CD4-positive, alpha-beta T cell treated with Interleukin-2 at 100 ng/mL for 4 hours (primary cell): ENCODE data around the gene ZFYVE28.

Experiments
- DNase-seq: peaks from one replicate; pipeline ENCODE4 v3.0.0-alpha.2; 2020; ENCODE audit warnings: low spot score

Gene ZFYVE28

GRCh38 chr4:2352171-2352570 is 66.3 kb downstream of the ZFYVE28 start:
- no peak for DNase-seq

DNA sequence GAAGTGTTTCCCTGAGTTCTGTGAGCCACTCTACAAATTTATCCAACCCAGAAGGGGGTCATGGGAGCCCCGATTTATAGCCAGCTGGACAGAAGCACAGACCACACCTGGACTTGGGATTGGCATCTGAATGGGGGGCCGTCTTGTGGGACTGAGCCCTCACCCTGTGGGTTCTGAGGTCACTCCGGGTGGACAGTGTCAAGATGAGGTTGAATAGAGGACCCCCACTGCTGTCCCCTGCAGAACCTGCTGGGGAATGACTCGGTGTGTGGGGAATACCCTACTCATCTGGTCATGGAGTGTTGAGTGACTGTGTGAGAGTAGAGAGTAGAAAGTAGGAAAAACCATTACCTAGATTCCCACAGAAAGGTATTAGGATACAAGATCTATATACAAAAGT is 67.5 kb downstream of the ZFYVE28 start:
- no peak for DNase-seq

- no peak for DNase-seq
These were observed 69.7 kb downstream of the ZFYVE28 start for GRCh38 chr4:2348786-2349185.

DNA sequence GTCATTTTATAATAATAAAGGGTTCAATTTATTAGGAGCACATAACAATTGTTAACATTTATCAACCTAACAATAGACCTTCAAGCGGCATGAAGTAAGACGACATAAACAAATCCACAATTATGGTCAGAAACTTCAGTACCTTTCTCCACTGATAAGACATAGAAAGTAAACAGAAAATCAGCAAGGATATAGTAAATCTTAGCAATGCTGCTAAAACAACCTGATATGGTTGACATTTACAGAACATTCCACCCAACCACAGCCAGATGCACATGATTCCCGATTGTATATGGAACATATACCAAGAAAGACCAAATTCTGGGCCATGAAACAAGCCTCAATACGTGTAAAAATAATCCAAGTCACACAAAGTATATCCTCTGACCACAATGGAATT is 71.3 kb downstream of the ZFYVE28 start:
- DNase-seq, result no peak

- no peak for DNase-seq
These were observed 75.0 kb downstream of the ZFYVE28 start for GRCh38 chr4:2343476-2343875.

DNA sequence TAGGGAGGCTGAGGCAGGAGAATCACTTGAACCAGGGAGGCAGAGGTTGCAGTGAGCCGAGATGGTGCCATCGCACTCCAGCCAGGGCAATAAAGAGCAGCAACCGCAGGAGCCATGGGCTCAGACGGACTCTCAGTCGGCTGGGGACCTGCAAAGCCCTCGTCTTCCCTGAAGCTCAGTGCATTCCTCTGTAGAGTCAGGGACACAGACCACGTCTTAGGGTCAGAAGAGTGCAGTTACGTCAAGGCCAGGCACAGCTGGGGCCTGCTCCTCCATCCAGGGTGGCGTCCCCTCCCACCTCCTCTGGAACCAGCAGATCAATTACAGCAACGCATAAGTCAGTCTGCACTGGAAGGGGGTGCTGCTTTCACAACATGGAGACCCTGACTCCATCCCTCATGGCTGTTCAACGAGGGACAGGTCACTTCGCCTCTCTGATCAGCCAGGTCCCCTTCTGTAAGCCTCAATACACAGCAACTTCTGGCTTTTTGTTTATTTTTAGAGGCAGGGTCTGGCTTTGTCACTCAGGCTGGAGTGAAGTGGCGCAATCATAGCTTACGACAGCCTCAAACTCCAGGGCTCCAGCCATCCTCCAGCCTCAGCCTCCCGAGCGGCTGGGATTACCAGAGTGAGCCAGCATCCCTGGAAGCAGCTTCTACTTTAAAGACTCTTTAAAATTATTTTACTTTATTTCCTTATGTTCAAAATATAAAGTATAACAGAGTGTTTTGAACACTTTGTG is 76.4 kb downstream of the ZFYVE28 start:
- no peak for DNase-seq

- DNase-seq, result no peak
These were observed 77.1 kb downstream of the ZFYVE28 start for GRCh38 chr4:2341261-2341841.

- DNase-seq, result no peak
These were observed 78.0 kb downstream of the ZFYVE28 start for GRCh38 chr4:2340272-2341061.

DNA sequence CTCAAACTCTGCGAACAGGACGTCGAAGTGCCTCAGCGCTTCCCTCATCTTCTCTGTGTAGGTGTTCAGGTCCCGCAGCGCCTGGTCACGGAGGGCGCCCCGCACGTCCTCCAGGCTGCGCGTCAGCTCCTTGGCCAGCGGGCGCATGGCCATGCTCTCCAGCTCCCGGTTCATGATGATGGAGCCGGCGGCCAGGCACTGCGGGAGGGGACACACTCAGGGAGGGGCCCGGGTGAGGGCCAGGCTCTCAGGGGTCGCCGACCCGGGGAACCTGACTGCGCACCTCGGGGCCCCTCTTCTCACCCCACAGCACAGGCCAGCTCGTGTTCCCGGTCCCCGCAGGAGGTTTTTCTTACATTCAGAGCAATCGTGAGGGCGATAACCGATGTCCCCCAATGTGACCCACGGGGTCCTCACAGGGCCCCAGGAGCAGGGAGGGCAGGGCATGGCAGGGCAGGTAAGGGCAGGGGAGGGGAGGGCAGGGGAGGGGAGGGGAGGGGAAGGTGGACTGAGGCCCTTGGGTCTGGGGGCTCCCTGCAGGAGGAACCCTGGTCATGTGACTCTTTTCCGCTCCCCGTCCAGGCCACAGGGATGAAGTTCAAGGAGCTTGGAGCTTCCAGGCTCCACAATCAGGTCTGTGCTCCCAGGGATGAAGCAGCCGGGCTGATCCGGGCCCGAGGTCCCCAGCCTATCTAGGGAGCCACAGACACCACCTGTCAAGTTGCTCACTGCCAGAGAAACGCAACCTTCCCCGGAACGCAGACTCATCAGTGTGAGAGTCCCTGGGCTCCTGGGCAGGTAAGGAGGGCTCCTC is 78.8 kb downstream of the ZFYVE28 start:
- DNase-seq, result no peak

DNA sequence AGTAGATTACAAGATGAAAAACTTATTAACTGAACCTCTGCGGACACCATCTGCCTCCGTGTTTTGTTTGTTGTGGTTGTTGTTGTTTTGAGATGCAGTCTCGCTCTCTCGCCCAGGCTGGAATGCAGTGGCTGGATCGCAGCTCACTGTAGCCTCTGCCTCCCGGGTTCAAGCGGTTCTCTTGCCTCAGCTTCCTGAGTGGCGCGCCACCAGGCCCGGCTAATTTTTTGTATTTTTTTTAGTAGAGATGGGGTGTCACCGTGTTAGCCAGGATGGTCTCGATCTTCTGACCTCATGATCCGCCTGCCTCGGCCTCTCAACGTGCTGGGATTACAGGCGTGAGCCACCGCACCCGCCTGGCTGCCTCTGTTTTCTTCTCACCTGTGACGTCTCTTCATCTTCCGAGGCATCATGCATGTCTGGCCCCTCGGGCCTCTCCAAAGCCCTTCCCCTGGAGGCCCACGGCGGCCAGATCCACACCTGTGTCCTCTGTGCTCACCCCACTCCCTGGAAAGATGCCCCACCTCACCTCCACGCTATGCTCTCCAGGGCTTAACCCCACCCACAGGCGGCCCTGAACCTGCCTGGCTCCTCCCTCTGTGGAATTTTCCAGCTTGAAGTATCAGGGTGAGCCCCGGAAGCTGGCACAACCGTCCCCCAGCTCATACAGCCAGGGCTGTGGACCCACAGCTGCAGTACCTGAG is 79.5 kb downstream of the ZFYVE28 start:
- no peak for DNase-seq

DNA sequence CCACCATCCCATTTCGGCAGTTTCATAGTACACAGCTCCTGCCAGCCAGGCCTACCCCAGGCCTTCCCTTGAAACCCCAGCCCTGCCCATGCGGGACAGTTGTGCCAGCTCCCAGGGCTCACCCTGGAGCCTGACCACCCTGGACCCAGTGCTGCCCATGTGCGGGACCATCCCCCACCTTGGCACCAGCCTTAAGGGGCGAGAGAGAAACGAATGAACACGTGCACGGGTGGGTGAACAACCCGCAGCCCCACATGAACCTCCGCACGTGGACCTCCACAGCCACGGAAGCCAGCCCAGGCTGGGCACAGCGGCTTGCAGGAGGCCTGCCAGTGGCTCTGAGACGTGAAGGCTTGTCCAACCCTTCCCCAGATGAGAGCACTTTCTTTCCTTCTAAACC is 80.5 kb downstream of the ZFYVE28 start:
- no peak for DNase-seq

- no peak for DNase-seq
These were observed 81.2 kb downstream of the ZFYVE28 start for GRCh38 chr4:2337131-2337723.

DNA sequence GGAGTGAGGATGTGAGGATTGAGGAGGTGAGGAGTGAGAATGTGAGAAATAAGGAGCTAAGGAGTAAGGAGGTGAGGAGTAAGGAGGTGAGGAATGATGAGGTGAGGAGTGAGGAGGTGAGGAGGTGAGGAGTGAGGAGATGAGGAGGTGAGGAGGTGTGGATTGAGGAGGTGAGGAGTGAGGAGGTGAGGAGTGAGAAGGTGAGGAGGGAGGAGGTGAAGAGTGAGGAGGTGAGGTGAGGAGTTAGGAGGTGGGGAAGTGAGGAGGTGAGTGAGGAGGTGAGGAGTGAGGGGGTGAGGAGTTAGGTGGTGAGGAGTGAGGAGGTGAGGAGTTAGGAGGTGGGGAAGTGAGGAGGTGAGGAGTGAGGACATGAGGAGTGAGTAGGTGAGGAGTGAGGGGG is 81.8 kb downstream of the ZFYVE28 start:
- no peak for DNase-seq

DNA sequence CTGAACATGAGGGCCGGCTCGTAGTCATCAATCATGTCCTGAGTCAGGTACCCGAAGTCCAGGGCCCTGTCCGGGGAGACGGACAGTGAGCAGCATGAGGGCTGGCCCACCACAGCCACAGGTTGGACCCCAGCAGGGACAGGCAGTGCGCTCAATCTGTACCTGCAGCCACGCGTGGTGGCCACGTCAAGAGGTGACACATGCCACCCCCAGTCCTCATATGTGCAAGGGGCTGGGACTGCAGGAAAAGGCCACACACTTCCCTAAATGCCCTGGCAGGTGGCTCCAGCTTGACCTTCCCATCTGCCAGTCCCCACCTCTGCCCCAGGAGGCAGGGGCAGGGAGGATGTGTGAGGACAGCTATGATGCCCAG is 82.7 kb downstream of the ZFYVE28 start:
- DNase-seq, result no peak

- no peak for DNase-seq
These were observed 83.4 kb downstream of the ZFYVE28 start for GRCh38 chr4:2334826-2335728.

DNA sequence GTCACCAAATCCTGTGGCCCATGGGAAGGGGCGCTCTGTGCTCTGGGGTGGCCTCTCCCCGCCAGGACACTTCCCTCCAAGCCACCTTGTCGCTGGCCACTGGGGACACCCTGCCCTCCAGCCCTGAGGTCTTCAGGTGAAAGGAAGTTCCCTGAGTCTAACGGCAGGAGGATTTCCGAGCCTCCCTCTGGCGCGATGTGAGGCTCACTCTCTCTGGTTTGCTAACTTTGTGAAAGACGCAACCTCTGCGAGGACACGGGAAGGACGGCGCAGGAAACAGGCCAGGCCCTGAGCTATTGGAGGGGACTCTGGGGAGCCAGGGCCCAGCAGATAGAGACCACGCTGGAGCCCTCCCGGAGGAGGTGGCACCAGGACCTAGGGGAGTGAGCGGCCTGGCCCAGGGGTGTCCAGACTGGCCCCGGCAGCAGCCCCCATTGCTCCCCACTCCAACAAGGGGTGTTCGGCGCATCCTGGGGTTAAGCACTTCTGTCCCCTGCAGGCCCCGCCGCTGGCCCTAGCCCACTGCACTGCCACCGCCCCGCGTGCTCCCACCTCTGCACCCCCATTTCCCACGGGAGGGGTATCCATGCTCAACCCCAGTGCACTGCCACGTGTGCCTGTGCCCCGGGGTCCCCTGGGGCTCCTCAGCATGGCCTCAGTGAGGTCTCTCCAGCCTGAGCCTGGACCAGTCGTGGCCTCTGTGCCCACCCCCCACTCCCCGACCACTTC is 84.4 kb downstream of the ZFYVE28 start:
- no peak for DNase-seq

DNA sequence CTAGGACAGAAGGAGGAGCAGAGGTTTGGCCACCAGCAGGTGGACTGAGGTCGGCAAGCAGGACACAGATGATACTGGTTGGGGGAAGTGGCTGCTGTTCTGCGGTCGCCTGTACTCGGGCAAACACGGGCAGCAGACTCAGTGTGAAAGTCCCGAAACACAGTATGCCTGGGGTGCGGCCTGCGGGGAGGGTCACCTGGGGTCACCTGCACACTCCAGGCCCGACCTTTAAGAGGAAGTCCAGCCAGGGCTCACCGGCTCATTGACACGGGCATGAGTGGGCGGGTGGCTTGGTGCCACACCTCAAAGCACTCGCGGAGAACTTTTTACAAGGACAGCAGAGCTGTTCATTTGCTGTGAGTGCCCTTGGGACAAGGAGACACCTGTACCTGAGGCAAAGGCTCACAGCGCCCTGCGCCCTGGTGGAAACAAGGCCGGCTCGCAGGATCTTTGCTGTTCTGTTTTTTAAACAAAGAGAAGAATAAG is 85.0 kb downstream of the ZFYVE28 start:
- DNase-seq, result no peak

DNA sequence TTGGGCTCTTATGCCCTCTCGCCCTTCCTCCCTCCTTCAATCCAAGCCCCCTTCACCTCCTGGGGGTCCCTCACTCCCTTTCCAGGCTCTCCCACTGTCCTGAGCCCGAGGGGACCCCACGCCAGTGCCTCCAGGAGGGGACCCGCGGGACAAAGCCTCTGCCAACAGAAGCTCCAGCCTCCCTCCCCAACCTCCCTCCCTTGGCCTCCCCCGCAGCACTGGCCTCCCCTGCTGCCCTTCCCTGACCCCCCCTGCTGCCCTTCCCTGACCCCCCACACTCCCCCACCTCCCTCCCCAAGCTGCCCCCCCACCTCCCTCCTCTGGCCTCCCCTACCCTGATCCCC is 85.5 kb downstream of the ZFYVE28 start:
- no peak for DNase-seq

DNA sequence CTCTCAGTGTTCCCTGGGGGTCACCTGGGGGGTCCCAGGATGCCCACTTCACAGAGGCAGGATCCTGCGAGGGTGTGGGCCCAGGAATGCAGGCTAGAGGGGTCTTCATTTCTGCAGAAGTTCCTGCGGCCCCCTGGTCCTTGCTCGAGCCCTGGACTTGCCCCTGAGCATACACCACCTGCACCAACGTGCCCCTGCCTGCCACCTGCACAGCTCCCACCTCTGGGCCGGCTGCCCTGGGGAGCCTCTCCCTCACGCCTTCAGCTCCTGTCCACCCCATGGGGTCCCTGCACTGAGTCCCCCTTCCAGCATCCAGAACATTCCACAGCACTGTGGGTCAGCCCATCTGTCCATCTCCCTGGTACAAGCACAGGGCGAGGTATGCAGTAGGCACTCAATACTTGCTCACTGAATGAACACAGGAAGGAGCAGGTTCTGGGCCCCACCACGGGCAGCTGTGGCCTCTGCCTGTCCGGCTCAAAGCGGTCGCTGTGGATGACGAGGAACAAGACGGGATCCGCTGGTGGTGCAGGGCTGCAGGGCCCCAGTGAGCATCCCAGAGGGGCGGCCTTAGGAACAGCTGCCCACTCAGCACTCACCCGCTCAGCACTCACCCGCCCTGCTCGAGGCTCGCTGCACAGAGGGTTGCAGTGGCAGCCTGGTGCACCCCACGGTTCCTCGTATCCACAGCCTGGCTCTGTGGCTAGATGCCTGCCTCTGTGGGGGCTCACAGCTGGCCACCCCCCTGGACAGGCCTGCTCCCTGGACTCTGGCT is 86.1 kb downstream of the ZFYVE28 start:
- no peak for DNase-seq
